Measurements from ENCODE around the gene ADI1. TPM values are rescaled to one million over a fixed set of nuclear protein-coding genes. Genes with fewer than 3 reads are reported as not detected.
A peak's percentile ranks its signal among the peaks of the same experiment; 100 is the strongest.

Gene ADI1
- total and polyA plus RNA-seq, 10 of the 15 experiments (the other 5 are each of a cell fraction or from before 2014, with no cell fraction given), result 4.4 to 78.7 (median 17.2) TPM

GRCh38 chr2:3518496-3519254 lies 656 bp downstream of the ADI1 start (continued):
- peak; percentile 95 for TF ChIP-seq NRF1 (conservative IDR thresholded peaks at IDR 0.05; ENCODE audit: low read depth, low read length)
- TF ChIP-seq YY1 (IDR thresholded peaks at IDR 0.05; ENCODE audit: low read depth, low read length), result no peak
- TF ChIP-seq CEBPZ (IDR thresholded peaks at IDR 0.05; ENCODE audit: low read depth, low read length), result no peak
- TF ChIP-seq PKNOX1 (IDR thresholded peaks at IDR 0.05), result peak; percentile 86
- no peak for TF ChIP-seq HSF1 (IDR thresholded peaks at IDR 0.05; ENCODE audit: low read depth, low read length)
- no peak for TF ChIP-seq BCLAF1 (IDR thresholded peaks at IDR 0.05)
- no peak for TF ChIP-seq ASH2L (IDR thresholded peaks at IDR 0.05; ENCODE audit: borderline replicate concordance, low read depth)
- no peak for TF ChIP-seq SMC3 (IDR thresholded peaks at IDR 0.05; ENCODE audit: borderline replicate concordance, low read length)
- TF ChIP-seq, protein P1, sequence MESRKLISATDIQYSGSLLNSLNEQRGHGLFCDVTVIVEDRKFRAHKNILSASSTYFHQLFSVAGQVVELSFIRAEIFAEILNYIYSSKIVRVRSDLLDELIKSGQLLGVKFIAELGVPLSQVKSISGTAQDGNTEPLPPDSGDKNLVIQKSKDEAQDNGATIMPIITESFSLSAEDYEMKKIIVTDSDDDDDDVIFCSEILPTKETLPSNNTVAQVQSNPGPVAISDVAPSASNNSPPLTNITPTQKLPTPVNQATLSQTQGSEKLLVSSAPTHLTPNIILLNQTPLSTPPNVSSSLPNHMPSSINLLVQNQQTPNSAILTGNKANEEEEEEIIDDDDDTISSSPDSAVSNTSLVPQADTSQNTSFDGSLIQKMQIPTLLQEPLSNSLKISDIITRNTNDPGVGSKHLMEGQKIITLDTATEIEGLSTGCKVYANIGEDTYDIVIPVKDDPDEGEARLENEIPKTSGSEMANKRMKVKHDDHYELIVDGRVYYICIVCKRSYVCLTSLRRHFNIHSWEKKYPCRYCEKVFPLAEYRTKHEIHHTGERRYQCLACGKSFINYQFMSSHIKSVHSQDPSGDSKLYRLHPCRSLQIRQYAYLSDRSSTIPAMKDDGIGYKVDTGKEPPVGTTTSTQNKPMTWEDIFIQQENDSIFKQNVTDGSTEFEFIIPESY (IDR thresholded peaks at IDR 0.05), result no peak
- no peak for TF ChIP-seq ZNF274 (IDR thresholded peaks at IDR 0.05; ENCODE audit: insufficient read depth, insufficient read length)
- TF ChIP-seq, protein P2, sequence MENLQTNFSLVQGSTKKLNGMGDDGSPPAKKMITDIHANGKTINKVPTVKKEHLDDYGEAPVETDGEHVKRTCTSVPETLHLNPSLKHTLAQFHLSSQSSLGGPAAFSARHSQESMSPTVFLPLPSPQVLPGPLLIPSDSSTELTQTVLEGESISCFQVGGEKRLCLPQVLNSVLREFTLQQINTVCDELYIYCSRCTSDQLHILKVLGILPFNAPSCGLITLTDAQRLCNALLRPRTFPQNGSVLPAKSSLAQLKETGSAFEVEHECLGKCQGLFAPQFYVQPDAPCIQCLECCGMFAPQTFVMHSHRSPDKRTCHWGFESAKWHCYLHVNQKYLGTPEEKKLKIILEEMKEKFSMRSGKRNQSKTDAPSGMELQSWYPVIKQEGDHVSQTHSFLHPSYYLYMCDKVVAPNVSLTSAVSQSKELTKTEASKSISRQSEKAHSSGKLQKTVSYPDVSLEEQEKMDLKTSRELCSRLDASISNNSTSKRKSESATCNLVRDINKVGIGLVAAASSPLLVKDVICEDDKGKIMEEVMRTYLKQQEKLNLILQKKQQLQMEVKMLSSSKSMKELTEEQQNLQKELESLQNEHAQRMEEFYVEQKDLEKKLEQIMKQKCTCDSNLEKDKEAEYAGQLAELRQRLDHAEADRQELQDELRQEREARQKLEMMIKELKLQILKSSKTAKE (IDR thresholded peaks at IDR 0.05; ENCODE audit: low read depth, poor library complexity, severe bottlenecking), result no peak
- TF ChIP-seq NR2F1 (conservative IDR thresholded peaks at IDR 0.05), result peak; percentile 12; the same call in 1 of the 2 replicates
- TF ChIP-seq POLR2AphosphoS2 (IDR thresholded peaks at IDR 0.05; ENCODE audit: low read depth, low read length), result peak; percentile 94
- TF ChIP-seq TBL1XR1 (IDR thresholded peaks at IDR 0.05; ENCODE audit: low read depth, low read length), result no peak
